HEK293 (cell line): ENCODE measurements around the gene C11orf58.

Experiments
- GLIS1 ChIP-seq: fragments of 450-650 bp; formaldehyde crosslinking; IDR thresholded peaks from 2 replicates; pipeline ENCODE4 v1.5.1; 2016; ENCODE audit warnings: missing biosample characterization, missing genetic modification characterization
- IKZF3 ChIP-seq: fragments of 450-650 bp; IDR thresholded peaks from 2 replicates; pipeline ENCODE4 v1.5.0; 2018; ENCODE audit warnings: missing biosample characterization, mild to moderate bottlenecking, missing genetic modification characterization, moderate library complexity
- OSR2 ChIP-seq: fragments of 450-650 bp; formaldehyde crosslinking; IDR thresholded peaks from 2 replicates; pipeline ENCODE4 v1.5.1; 2016; ENCODE audit warnings: missing biosample characterization, missing genetic modification characterization
- SCRT2 ChIP-seq: fragments of 450-650 bp; formaldehyde crosslinking; IDR thresholded peaks from 2 replicates; pipeline ENCODE4 v1.5.1; 2016; ENCODE audit warnings: missing biosample characterization, missing genetic modification characterization
- ZIC2 ChIP-seq: fragments of 450-650 bp; formaldehyde crosslinking; IDR thresholded peaks from 2 replicates; pipeline ENCODE4 v1.5.1; 2016; ENCODE audit warnings: missing biosample characterization, missing genetic modification characterization
- ZNF146 ChIP-seq: fragments of 450-650 bp; formaldehyde crosslinking; IDR thresholded peaks from 2 replicates; pipeline ENCODE4 v1.5.1; 2016; ENCODE audit warnings: missing biosample characterization, missing genetic modification characterization
- ZNF157 ChIP-seq: fragments of 450-650 bp; formaldehyde crosslinking; IDR thresholded peaks from 2 replicates; pipeline ENCODE4 v1.5.1; 2016; ENCODE audit warnings: missing biosample characterization, missing genetic modification characterization
- ZNF184 ChIP-seq: fragments of 450-650 bp; IDR thresholded peaks from 2 replicates; pipeline ENCODE4 v1.5.1; 2018; ENCODE audit warnings: missing biosample characterization, mild to moderate bottlenecking, missing genetic modification characterization
- ZNF266 ChIP-seq: fragments of 450-650 bp; formaldehyde crosslinking; IDR thresholded peaks from 2 replicates; pipeline ENCODE4 v1.5.1; 2016; ENCODE audit warnings: missing biosample characterization, missing genetic modification characterization, low read depth
- ZNF311 ChIP-seq: fragments of 450-650 bp; formaldehyde crosslinking; IDR thresholded peaks from 2 replicates; pipeline ENCODE4 v1.5.1; 2017; ENCODE audit warnings: missing biosample characterization, missing genetic modification characterization, borderline replicate concordance
- ZNF37A ChIP-seq: fragments of 450-650 bp; IDR thresholded peaks from 2 replicates; pipeline ENCODE4 v1.5.1; 2018; ENCODE audit warnings: missing biosample characterization, missing genetic modification characterization
- ZNF404 ChIP-seq: fragments of 450-650 bp; formaldehyde crosslinking; IDR thresholded peaks from 2 replicates; pipeline ENCODE4 v1.5.1; 2017; ENCODE audit warnings: missing biosample characterization, missing genetic modification characterization
- ZNF529 ChIP-seq: fragments of 450-650 bp; formaldehyde crosslinking; IDR thresholded peaks from 2 replicates; pipeline ENCODE4 v1.5.1; 2017; ENCODE audit warnings: missing genetic modification characterization, missing biosample characterization; ENCODE audit not compliant: insufficient replicate concordance
- ZNF658 ChIP-seq: fragments of 450-650 bp; formaldehyde crosslinking; IDR thresholded peaks from 2 replicates; pipeline ENCODE4; 2016; ENCODE audit warnings: missing biosample characterization, missing genetic modification characterization
- ZNF768 ChIP-seq: fragments of 450-650 bp; formaldehyde crosslinking; IDR thresholded peaks from 2 replicates; pipeline ENCODE4 v1.5.1; 2018; ENCODE audit warnings: missing biosample characterization, mild to moderate bottlenecking, missing genetic modification characterization
- ZNF837 ChIP-seq: fragments of 450-650 bp; formaldehyde crosslinking; IDR thresholded peaks from 2 replicates; pipeline ENCODE4 v1.5.1; 2016; ENCODE audit warnings: missing biosample characterization, missing genetic modification characterization
- ZSCAN23 ChIP-seq: fragments of 450-650 bp; formaldehyde crosslinking; IDR thresholded peaks from 2 replicates; pipeline ENCODE4 v1.5.1; 2016; ENCODE audit warnings: missing biosample characterization, missing genetic modification characterization
- ZSCAN30 ChIP-seq: fragments of 450-650 bp; IDR thresholded peaks from 2 replicates; pipeline ENCODE4 v1.5.1; 2018; ENCODE audit warnings: missing biosample characterization, mild to moderate bottlenecking, missing genetic modification characterization, moderate library complexity
- TF ChIP-seq, protein P1 (sequence below): fragments of 450-650 bp; formaldehyde crosslinking; conservative IDR thresholded peaks from 2 replicates; pipeline ENCODE4 v1.5.1; 2016; ENCODE audit warnings: low read depth, missing biosample characterization, missing genetic modification characterization
- TF ChIP-seq, protein P2 (sequence below): fragments of 450-650 bp; formaldehyde crosslinking; IDR thresholded peaks from 2 replicates; pipeline ENCODE4 v1.5.1; 2016; ENCODE audit warnings: missing biosample characterization, missing genetic modification characterization, low read depth
- TF ChIP-seq, protein P3 (sequence below): sonication (generic); formaldehyde crosslinking; IDR thresholded peaks from 2 replicates; pipeline ENCODE4 v1.8.1; 2022; ENCODE audit warnings: mild to moderate bottlenecking, moderate library complexity, missing genetic modification reagents
- TF ChIP-seq, protein P4 (sequence below): fragments of 450-650 bp; formaldehyde crosslinking; IDR thresholded peaks from 2 replicates; pipeline ENCODE4 v1.5.1; 2016; ENCODE audit warnings: missing biosample characterization, missing genetic modification characterization
- TF ChIP-seq, protein P5 (sequence below): IDR thresholded peaks from 2 replicates; pipeline ENCODE4 v1.6.1; 2011; ENCODE audit warnings: mild to moderate bottlenecking, low read depth, low read length, borderline replicate concordance
- TF ChIP-seq, protein P6 (sequence below): fragments of 450-650 bp; formaldehyde crosslinking; IDR thresholded peaks from 2 replicates; pipeline ENCODE4 v1.5.1; 2017; ENCODE audit warnings: missing biosample characterization, missing genetic modification characterization

Gene C11orf58

DNA sequence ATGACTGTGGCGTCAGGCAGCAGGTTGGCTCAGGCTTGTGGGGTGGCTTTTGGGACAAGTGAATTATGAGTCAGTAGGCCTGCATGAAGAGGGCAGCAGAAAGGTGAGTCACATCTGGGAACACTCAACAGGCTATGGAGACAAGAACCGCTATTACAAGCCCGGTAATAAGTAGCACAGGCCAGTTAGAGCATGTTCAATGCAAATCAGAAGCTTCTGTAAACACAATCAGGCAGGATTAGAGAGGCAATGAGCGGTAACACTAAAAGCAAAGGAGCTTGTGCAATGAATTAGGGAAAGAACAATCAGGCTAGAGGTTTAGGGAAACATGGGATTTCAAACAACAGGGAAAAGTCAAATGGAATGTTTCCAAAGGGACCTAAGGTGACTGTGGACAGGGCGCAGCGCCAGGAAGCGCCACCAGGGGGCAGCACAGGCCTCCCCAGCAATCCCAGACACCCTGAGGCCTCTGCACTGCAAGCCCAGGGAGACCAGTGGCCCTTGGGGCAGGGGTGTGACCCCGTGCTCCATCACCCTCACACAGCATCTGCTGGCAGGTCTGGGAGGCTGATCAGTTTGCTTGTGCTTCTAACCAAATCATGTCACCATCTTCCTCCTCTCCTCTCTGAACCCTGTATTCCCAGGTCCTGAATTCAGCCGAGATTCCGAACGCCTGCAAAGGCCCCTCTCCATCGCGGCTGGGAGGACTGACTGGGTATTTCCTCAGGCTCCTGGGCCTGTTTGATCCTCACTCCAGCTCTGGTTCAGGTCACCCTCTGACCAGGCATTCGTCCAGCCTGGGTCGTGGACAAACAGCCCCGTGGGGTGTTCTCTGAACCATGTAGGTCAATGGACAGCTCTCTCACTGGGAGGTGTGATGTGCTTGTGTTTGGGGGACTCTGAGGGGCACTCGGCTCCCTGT is 50.0 kb downstream of the C11orf58 start (continued):
- TF ChIP-seq, protein P1, sequence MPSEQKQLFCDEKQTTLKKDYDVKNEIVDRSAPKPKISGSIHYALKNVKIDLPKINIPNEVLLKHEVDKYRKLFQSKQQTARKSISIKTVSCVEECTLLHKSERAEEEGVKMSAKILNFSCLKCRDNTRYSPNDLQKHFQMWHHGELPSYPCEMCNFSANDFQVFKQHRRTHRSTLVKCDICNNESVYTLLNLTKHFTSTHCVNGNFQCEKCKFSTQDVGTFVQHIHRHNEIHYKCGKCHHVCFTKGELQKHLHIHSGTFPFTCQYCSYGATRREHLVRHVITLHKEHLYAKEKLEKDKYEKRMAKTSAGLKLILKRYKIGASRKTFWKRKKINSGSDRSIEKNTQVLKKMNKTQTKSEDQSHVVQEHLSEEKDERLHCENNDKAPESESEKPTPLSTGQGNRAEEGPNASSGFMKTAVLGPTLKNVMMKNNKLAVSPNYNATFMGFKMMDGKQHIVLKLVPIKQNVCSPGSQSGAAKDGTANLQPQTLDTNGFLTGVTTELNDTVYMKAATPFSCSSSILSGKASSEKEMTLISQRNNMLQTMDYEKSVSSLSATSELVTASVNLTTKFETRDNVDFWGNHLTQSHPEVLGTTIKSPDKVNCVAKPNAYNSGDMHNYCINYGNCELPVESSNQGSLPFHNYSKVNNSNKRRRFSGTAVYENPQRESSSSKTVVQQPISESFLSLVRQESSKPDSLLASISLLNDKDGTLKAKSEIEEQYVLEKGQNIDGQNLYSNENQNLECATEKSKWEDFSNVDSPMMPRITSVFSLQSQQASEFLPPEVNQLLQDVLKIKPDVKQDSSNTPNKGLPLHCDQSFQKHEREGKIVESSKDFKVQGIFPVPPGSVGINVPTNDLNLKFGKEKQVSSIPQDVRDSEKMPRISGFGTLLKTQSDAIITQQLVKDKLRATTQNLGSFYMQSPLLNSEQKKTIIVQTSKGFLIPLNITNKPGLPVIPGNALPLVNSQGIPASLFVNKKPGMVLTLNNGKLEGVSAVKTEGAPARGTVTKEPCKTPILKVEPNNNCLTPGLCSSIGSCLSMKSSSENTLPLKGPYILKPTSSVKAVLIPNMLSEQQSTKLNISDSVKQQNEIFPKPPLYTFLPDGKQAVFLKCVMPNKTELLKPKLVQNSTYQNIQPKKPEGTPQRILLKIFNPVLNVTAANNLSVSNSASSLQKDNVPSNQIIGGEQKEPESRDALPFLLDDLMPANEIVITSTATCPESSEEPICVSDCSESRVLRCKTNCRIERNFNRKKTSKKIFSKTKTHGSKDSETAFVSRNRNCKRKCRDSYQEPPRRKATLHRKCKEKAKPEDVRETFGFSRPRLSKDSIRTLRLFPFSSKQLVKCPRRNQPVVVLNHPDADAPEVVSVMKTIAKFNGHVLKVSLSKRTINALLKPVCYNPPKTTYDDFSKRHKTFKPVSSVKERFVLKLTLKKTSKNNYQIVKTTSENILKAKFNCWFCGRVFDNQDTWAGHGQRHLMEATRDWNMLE (tag by site-specific recombination), result no peak
- TF ChIP-seq, protein P2, sequence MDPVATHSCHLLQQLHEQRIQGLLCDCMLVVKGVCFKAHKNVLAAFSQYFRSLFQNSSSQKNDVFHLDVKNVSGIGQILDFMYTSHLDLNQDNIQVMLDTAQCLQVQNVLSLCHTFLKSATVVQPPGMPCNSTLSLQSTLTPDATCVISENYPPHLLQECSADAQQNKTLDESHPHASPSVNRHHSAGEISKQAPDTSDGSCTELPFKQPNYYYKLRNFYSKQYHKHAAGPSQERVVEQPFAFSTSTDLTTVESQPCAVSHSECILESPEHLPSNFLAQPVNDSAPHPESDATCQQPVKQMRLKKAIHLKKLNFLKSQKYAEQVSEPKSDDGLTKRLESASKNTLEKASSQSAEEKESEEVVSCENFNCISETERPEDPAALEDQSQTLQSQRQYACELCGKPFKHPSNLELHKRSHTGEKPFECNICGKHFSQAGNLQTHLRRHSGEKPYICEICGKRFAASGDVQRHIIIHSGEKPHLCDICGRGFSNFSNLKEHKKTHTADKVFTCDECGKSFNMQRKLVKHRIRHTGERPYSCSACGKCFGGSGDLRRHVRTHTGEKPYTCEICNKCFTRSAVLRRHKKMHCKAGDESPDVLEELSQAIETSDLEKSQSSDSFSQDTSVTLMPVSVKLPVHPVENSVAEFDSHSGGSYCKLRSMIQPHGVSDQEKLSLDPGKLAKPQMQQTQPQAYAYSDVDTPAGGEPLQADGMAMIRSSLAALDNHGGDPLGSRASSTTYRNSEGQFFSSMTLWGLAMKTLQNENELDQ, result no peak
- TF ChIP-seq ZNF266 (no peak), ZNF184 (tag by site-specific recombination) (no peak), GLIS1 (tag by site-specific recombination) (no peak; the same call in 1 of the 2 replicates), ZNF157 (tag by site-specific recombination) (no peak), ZSCAN23 (tag by site-specific recombination) (no peak), SCRT2 (tag by site-specific recombination) (peak; percentile 96), IKZF3 (peak; percentile 50; the same call in 1 of the 2 replicates), ZNF837 (tag by site-specific recombination) (no peak), ZNF768 (no peak), ZNF658 (no peak), ZNF311 (tag by site-specific recombination) (no peak), ZNF529 (tag by site-specific recombination) (no peak), OSR2 (tag by site-specific recombination) (peak; percentile 92), ZNF37A (no peak), ZSCAN30 (tag by site-specific recombination) (no peak), ZIC2 (no peak), ZNF146 (tag by site-specific recombination) (no peak), ZNF404 (no peak)
- TF ChIP-seq, protein P3, sequence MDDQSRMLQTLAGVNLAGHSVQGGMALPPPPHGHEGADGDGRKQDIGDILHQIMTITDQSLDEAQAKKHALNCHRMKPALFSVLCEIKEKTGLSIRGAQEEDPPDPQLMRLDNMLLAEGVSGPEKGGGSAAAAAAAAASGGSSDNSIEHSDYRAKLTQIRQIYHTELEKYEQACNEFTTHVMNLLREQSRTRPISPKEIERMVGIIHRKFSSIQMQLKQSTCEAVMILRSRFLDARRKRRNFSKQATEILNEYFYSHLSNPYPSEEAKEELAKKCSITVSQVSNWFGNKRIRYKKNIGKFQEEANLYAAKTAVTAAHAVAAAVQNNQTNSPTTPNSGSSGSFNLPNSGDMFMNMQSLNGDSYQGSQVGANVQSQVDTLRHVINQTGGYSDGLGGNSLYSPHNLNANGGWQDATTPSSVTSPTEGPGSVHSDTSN (CRISPR knock-in tag), result no peak
- TF ChIP-seq, protein P4, sequence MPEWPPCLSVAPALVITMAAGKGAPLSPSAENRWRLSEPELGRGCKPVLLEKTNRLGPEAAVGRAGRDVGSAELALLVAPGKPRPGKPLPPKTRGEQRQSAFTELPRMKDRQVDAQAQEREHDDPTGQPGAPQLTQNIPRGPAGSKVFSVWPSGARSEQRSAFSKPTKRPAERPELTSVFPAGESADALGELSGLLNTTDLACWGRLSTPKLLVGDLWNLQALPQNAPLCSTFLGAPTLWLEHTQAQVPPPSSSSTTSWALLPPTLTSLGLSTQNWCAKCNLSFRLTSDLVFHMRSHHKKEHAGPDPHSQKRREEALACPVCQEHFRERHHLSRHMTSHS (tag by site-specific recombination), result no peak
- TF ChIP-seq, protein P5, sequence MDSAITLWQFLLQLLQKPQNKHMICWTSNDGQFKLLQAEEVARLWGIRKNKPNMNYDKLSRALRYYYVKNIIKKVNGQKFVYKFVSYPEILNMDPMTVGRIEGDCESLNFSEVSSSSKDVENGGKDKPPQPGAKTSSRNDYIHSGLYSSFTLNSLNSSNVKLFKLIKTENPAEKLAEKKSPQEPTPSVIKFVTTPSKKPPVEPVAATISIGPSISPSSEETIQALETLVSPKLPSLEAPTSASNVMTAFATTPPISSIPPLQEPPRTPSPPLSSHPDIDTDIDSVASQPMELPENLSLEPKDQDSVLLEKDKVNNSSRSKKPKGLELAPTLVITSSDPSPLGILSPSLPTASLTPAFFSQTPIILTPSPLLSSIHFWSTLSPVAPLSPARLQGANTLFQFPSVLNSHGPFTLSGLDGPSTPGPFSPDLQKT, result no peak
- TF ChIP-seq, protein P6, sequence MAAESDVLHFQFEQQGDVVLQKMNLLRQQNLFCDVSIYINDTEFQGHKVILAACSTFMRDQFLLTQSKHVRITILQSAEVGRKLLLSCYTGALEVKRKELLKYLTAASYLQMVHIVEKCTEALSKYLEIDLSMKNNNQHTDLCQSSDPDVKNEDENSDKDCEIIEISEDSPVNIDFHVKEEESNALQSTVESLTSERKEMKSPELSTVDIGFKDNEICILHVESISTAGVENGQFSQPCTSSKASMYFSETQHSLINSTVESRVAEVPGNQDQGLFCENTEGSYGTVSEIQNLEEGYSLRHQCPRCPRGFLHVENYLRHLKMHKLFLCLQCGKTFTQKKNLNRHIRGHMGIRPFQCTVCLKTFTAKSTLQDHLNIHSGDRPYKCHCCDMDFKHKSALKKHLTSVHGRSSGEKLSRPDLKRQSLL (tag by site-specific recombination), result no peak
